Cardiac atrium fibroblast (primary cell): Measurements from ENCODE around the gene MAGEA9B. TPM values are rescaled to one million over a fixed set of nuclear protein-coding genes. Genes with fewer than 3 reads are reported as not detected.

Experiments used
- total RNA-seq: library from RNA; depleted of rRNA; stranded (reverse); fragments of >200 nt; gene quantifications from 2 replicates; pipeline ENCODE4 v1.2.3, GENCODE V29; 2015

The MAGEA9B gene
- total RNA-seq: not detected in 2 replicates

GRCh38 chrX:149587359-149587758 is at the start of gene MAGEA9B:
MAGEA9B (minus strand) TSS chrX:149587459; CDS start chrX:149583179, 4,280 bp downstream.

GRCh38 chrX:149631234-149632165 is 44.2 kb upstream of the MAGEA9B start, which contains the start of gene TMEM185A:
TMEM185A (minus strand) TSS chrX:149631792; CDS start chrX:149631580, 212 bp downstream.

GRCh38 chrX:149595214-149595613 is 8.0 kb upstream of the MAGEA9B start, which contains the start of gene HSFX2:
HSFX2 (minus strand) TSS chrX:149595314; CDS start chrX:149594700, 614 bp downstream.

GRCh38 chrX:149549701-149550100 is 37.6 kb downstream of the MAGEA9B start, which contains the start of gene HSFX3:
HSFX3 (minus strand) TSS chrX:149549924; CDS start chrX:149549852, 72 bp downstream.

GRCh38 chrX:149540621-149541520 is 46.4 kb downstream of the MAGEA9B start, which contains the start of gene EOLA1:
EOLA1 (plus strand) TSS chrX:149541012; CDS start chrX:149545631, 4,619 bp downstream.

Other genes with a start within 250 kb of the MAGEA9B start
- gene IDS, start 82.2 kb downstream of the MAGEA9B start, total RNA-seq: 21.9 and 25.6 TPM in 2 replicates
- gene EOLA1, start 46.4 kb downstream of the MAGEA9B start, total RNA-seq: 4.0 and 14.7 TPM in 2 replicates
- gene HSFX3, start 37.5 kb downstream of the MAGEA9B start, total RNA-seq: not detected in 2 replicates
- gene HSFX2, start 7.9 kb upstream of the MAGEA9B start, total RNA-seq: 0.16 TPM in 1 of 2 replicates, not detected in the other
- 8.1 and 11.0 TPM in 2 replicates for gene TMEM185A, start 44.3 kb upstream of the MAGEA9B start, total RNA-seq
- not detected in 2 replicates for gene MAGEA11, start 124.6 kb upstream of the MAGEA9B start, total RNA-seq
- 0.54 TPM in 1 of 2 replicates, not detected in the other for gene HSFX1, start 186.6 kb upstream of the MAGEA9B start, total RNA-seq
- not detected in 2 replicates for gene MAGEA9, start 194.5 kb upstream of the MAGEA9B start, total RNA-seq